PC-9 (cell line): ENCODE results near the gene POMP. TPM values are rescaled to one million over a fixed set of nuclear protein-coding genes. Genes with fewer than 3 reads are reported as not detected.
A peak's percentile ranks its signal among the peaks of the same experiment; 100 is the strongest.

ENCODE experiments used
- BruUV-seq: library from RNA; stranded (reverse); fragments of 400-500 nt; replicated peaks from 2 replicates; lab custom pipeline; 2021; lab: Mats Ljungman, UMichigan
- CTCF ChIA-PET: fragments of 300-600 bp; sonication (Branson Sonifier 250); formaldehyde crosslinking; loops from one replicate; lab custom pipeline; 2022; ENCODE audit warnings: antibody characterized with exemption; lab: Charles Lee
- POLR2A ChIA-PET: fragments of 300-600 bp; sonication (Branson Sonifier 250); formaldehyde crosslinking; loops from one replicate; lab custom pipeline; 2022; ENCODE audit warnings: antibody characterized with exemption; ENCODE audit not compliant: unreplicated experiment; lab: Charles Lee
- DNase-seq, 2 experiments: peaks; one replicate each; pipeline versions ENCODE4 v3.0.0 to v3.0.0-alpha.2; 2015 to 2022; ENCODE audit warnings: mixed read lengths in 1 of 2
- H2AFZ ChIP-seq: fragments of 200-600 bp; sonication (generic); 2 replicates; pipeline ENCODE4 v1.8.1; 2017; ENCODE audit warnings: antibody characterized with exemption
- H3F3A ChIP-seq: fragments of 200-600 bp; sonication (generic); 2 replicates; pipeline ENCODE4 v1.8.1; 2017; ENCODE audit warnings: antibody characterized with exemption, mild to moderate bottlenecking, low read depth; ENCODE audit not compliant: insufficient read depth
- H3K27ac ChIP-seq: fragments of 200-600 bp; sonication (generic); 2 replicates; pipeline ENCODE4 v1.6.1; 2016; ENCODE audit warnings: mixed run types
- H3K27me3 ChIP-seq: fragments of 200-600 bp; sonication (generic); 2 replicates; pipeline ENCODE4 v1.6.1; 2016; ENCODE audit warnings: low read depth, mixed run types; ENCODE audit not compliant: insufficient read depth
- H3K36me3 ChIP-seq: fragments of 200-600 bp; sonication (generic); 2 replicates; pipeline ENCODE4 v1.6.1; 2016; ENCODE audit warnings: low read depth, mixed run types
- H3K4me1 ChIP-seq: fragments of 200-600 bp; sonication (generic); replicated peaks from 2 replicates; pipeline ENCODE4 v1.6.1; 2016; ENCODE audit warnings: mixed run types; ENCODE audit not compliant: insufficient read depth
- H3K4me2 ChIP-seq: fragments of 200-600 bp; sonication (generic); 2 replicates; pipeline ENCODE4 v1.6.1; 2017; ENCODE audit warnings: mixed run types
- H3K4me3 ChIP-seq: fragments of 200-600 bp; sonication (generic); 2 replicates; pipeline ENCODE4 v1.6.1; 2016; ENCODE audit warnings: mixed run types
- H3K79me2 ChIP-seq: fragments of 200-600 bp; sonication (generic); 2 replicates; pipeline ENCODE4 v1.6.1; 2017; ENCODE audit warnings: low read depth, mixed run types
- H3K9me2 ChIP-seq: fragments of 200-600 bp; sonication (generic); 2 replicates; pipeline ENCODE4 v1.8.1; 2017; ENCODE audit warnings: mild to moderate bottlenecking; ENCODE audit not compliant: insufficient read depth
- H3K9me3 ChIP-seq: fragments of 200-600 bp; sonication (generic); 2 replicates; pipeline ENCODE4 v1.8.1; 2016; ENCODE audit warnings: low read depth; ENCODE audit not compliant: insufficient read depth
- H4K20me1 ChIP-seq: fragments of 200-600 bp; sonication (generic); 2 replicates; pipeline ENCODE4 v1.8.1; 2017; ENCODE audit not compliant: insufficient read depth
- CTCF ChIP-seq: fragments of 200-600 bp; sonication (generic); conservative IDR thresholded peaks from 2 replicates; pipeline ENCODE4 v1.6.1; 2017; ENCODE audit warnings: mixed run types, antibody characterized with exemption, mild to moderate bottlenecking, moderate library complexity
- EZH2 ChIP-seq: fragments of 200-600 bp; sonication (generic); IDR thresholded peaks from 2 replicates; pipeline ENCODE4 v1.8.0; 2017; ENCODE audit warnings: antibody characterized with exemption, low read depth
- intact Hi-C: fragments of 100-400 bp; cut with micrococcal nuclease; formaldehyde crosslinking; loops from one replicate; pipeline ENCODE4 v1.10.0; 2022; ENCODE audit not compliant: unreplicated experiment
- total RNA-seq: library from RNA; stranded (reverse); gene quantifications from 2 replicates; pipeline ENCODE4 v1.2.3, GENCODE V29; 2021

POMP gene
- total RNA-seq, 1 experiment from 2014 or later = 63.7 TPM

DNA sequence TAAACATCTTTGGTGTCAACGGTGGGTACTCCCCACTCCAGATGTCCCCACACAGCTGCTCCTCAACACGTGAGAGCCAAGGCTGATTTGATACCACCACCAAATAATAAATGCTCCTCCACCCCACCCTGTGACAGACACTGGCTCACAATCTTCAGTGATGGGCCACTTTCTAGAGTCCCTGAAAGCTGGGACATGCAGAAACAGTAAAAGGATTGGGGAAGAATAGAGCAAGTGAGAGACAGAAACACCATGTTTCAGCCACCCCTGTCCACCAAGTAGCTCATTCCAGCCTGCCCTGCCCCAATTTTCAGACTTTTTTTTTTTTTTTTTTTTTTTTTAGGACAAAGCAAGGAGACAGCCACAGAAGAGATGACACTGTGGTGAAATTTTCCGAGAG, 58.2 kb downstream of the POMP start:
- H4K20me1 ChIP-seq = no peaks in the 10 kb centered on the region
- H3K27ac ChIP-seq = peak overlapping the region; percentile 72
- ChIA-PET POLR2A (no interaction called here), CTCF (no interaction called here)
- no peaks in the 10 kb centered on the region for H3K27me3 ChIP-seq
- H3F3A ChIP-seq = peaks cover 13% of the 10 kb centered on the region; the same call in 1 of the 2 replicates
- intact Hi-C loops = no loop called here
- DNase-seq = no peak
- H3K4me1 ChIP-seq = peaks cover 17% of the 10 kb centered on the region
- peak overlapping the region; percentile 68 for H3K4me2 ChIP-seq
- H2AFZ ChIP-seq = no peak overlapping the region
- no peaks in the 10 kb centered on the region; the same call in 1 of the 2 replicates for H3K9me2 ChIP-seq
- H3K9me3 ChIP-seq = no peaks in the 10 kb centered on the region
- no peaks in the 10 kb centered on the region for H3K36me3 ChIP-seq
- no peak for TF ChIP-seq CTCF
- TF ChIP-seq EZH2 = no peak
- H3K4me3 ChIP-seq = no peak overlapping the region
- BruUV-seq = no TSS peak
- no peaks in the 10 kb centered on the region for H3K79me2 ChIP-seq

- CTCF ChIA-PET = no interaction called here
- Histone ChIP-seq H4K20me1 (no peaks in the 10 kb centered on the region), H3K4me3 (no peak overlapping the region), H3K27me3 (no peaks in the 10 kb centered on the region), H3K4me1 (peaks cover 17% of the 10 kb centered on the region), H3K27ac (no peak overlapping the region), H3F3A (peaks cover 13% of the 10 kb centered on the region; the same call in 1 of the 2 replicates), H3K4me2 (no peak overlapping the region), H3K36me3 (no peaks in the 10 kb centered on the region), H2AFZ (no peak overlapping the region), H3K9me3 (no peaks in the 10 kb centered on the region), H3K79me2 (no peaks in the 10 kb centered on the region), H3K9me2 (no peaks in the 10 kb centered on the region; the same call in 1 of the 2 replicates)
- POLR2A ChIA-PET = interaction anchor here (0.6 kb wide), 1 partner anchor 9 kb away, joined by 5 read pairs; no protein-coding TSS in a partner anchor
- TF ChIP-seq CTCF (no peak), EZH2 (no peak)
- BruUV-seq = no TSS peak
- intact Hi-C loops = no loop called here
- no peak for DNase-seq
These were observed 59.2 kb downstream of the POMP start for GRCh38 chr13:28718196-28718542.

- H3K9me2 ChIP-seq = no peaks in the 10 kb centered on the region; the same call in 1 of the 2 replicates
- ChIA-PET POLR2A (interaction anchor here (0.6 kb wide), 1 partner anchor 8 kb away, joined by 5 read pairs; no protein-coding TSS in a partner anchor), CTCF (no interaction called here)
- no peaks in the 10 kb centered on the region for H3K36me3 ChIP-seq
- H3K27ac ChIP-seq = no peak within 1 kb of the TSS
- no peak within 1 kb of the TSS for H3K4me2 ChIP-seq
- H3K4me3 ChIP-seq = no peak within 1 kb of the TSS
- H3K27me3 ChIP-seq = no peaks in the 10 kb centered on the region
- no peak within 1 kb of the TSS for H2AFZ ChIP-seq
- intact Hi-C loops = no loop called here
- H4K20me1 ChIP-seq = no peaks in the 10 kb centered on the region
- H3K79me2 ChIP-seq = no peaks in the 10 kb centered on the region
- peak in 1 of 2 experiments; percentile 85 for DNase-seq
- H3K9me3 ChIP-seq = no peaks in the 10 kb centered on the region
- peaks cover 13% of the 10 kb centered on the region; the same call in 1 of the 2 replicates for H3F3A ChIP-seq
- TF ChIP-seq CTCF (no peak), EZH2 (no peak)
- BruUV-seq = no TSS peak
- H3K4me1 ChIP-seq = peaks cover 17% of the 10 kb centered on the region
These were observed 59.8 kb downstream of the POMP start, which contains the start of gene SLC46A3 for GRCh38 chr13:28718543-28719226. SLC46A3 (minus strand) TSS chr13:28718970; CDS start chr13:28717998, 972 bp downstream.
